ENCODE data around the gene NHLRC2.
"Not testable (repeated sequence)": the region's sequence is repeated elsewhere in the genome, so short reads cannot be mapped to it uniquely, and the experiment has no call there.

Gene NHLRC2

GRCh38 chr10:113912582-113912981, 58.1 kb downstream of the NHLRC2 start:
- FAIRE-seq: no peak

GRCh38 chr10:113914956-113915355, 60.5 kb downstream of the NHLRC2 start:
- no peak for FAIRE-seq

- FAIRE-seq: no peak
Observed at GRCh38 chr10:113915540-113915939, 61.1 kb downstream of the NHLRC2 start.

GRCh38 chr10:113916053-113916452, 61.6 kb downstream of the NHLRC2 start:
- FAIRE-seq: no peak

- FAIRE-seq: no peak
Observed at GRCh38 chr10:113917636-113918035, 63.2 kb downstream of the NHLRC2 start.

- FAIRE-seq: no peak
Observed at GRCh38 chr10:113920114-113920513, 65.7 kb downstream of the NHLRC2 start.

GRCh38 chr10:113920875-113921274, 66.4 kb downstream of the NHLRC2 start:
- FAIRE-seq: no peak

- no peak for FAIRE-seq
Observed at GRCh38 chr10:113921561-113922370, 67.3 kb downstream of the NHLRC2 start.

GRCh38 chr10:113922787-113923570, 68.5 kb downstream of the NHLRC2 start:
- FAIRE-seq: no peak

GRCh38 chr10:113924186-113924585, 69.7 kb downstream of the NHLRC2 start:
- no peak for FAIRE-seq

GRCh38 chr10:113924664-113925063, 70.2 kb downstream of the NHLRC2 start:
- FAIRE-seq: no peak

GRCh38 chr10:113927440-113927839, 73.0 kb downstream of the NHLRC2 start:
- no peak for FAIRE-seq

- no peak for FAIRE-seq
Observed at GRCh38 chr10:113928830-113929229, 74.4 kb downstream of the NHLRC2 start.

- no peak for FAIRE-seq
Observed at GRCh38 chr10:113929522-113929921, 75.1 kb downstream of the NHLRC2 start.

- no peak for FAIRE-seq
Observed at GRCh38 chr10:113930482-113931057, 76.1 kb downstream of the NHLRC2 start.

GRCh38 chr10:113932854-113933253, 78.4 kb downstream of the NHLRC2 start:
- FAIRE-seq: no peak

- no peak for FAIRE-seq
Observed at GRCh38 chr10:113933894-113934532, 79.6 kb downstream of the NHLRC2 start.

- no peak for FAIRE-seq
Observed at GRCh38 chr10:113937258-113937657, 82.8 kb downstream of the NHLRC2 start.

- no peak for FAIRE-seq
Observed at GRCh38 chr10:113937756-113938155, 83.3 kb downstream of the NHLRC2 start.

GRCh38 chr10:113939212-113939860, 84.9 kb downstream of the NHLRC2 start:
- FAIRE-seq: no peak

GRCh38 chr10:113941140-113941539, 86.7 kb downstream of the NHLRC2 start:
- FAIRE-seq: no peak

GRCh38 chr10:113943196-113943595, 88.7 kb downstream of the NHLRC2 start:
- not testable (repeated sequence) for FAIRE-seq
